ENCODE data around the gene TNFRSF4.

DNA sequence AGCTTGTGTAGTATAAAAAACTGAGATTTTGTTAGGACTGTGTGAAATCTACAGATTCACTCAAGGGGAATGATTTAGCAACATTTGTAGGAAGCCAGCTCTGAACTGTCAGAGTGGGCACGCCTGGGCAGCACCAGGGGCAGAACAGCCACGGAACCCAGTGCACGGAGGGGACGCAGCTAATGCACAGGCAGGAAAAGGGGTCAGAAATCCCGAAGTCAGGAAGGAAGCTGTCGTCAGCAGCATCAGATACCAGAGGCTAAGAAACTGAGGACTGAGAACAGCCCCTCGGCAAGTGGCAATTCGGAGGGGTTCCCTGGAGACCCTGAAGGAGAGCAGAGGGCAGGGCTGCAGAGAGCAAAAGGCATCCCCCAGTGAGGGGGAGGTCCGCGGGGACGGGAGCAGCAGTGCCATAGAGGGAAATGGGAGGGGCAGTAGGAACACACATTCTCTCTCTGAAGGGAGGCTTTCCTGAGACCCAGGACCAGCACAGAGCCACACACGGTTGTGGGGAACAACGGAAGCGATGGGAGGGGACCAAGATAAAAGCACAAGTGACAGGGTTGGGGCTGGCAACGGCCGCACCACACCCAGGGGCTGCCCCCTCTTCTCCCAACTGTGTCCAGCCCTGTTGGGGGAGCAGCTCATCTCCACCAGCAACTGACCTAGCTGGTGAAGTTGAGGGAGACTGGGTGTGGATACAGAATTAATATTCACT, 47.0 kb upstream of the TNFRSF4 start:
- TF ChIP-seq ZFX (IDR thresholded peaks at IDR 0.05) = no peak
- TF ChIP-seq, protein P1, sequence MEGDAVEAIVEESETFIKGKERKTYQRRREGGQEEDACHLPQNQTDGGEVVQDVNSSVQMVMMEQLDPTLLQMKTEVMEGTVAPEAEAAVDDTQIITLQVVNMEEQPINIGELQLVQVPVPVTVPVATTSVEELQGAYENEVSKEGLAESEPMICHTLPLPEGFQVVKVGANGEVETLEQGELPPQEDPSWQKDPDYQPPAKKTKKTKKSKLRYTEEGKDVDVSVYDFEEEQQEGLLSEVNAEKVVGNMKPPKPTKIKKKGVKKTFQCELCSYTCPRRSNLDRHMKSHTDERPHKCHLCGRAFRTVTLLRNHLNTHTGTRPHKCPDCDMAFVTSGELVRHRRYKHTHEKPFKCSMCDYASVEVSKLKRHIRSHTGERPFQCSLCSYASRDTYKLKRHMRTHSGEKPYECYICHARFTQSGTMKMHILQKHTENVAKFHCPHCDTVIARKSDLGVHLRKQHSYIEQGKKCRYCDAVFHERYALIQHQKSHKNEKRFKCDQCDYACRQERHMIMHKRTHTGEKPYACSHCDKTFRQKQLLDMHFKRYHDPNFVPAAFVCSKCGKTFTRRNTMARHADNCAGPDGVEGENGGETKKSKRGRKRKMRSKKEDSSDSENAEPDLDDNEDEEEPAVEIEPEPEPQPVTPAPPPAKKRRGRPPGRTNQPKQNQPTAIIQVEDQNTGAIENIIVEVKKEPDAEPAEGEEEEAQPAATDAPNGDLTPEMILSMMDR (conservative IDR thresholded peaks at IDR 0.05) = no peak
